Fibroblast of skin of abdomen (primary cell): ENCODE results near the gene RAB31.
"Not testable (repeated sequence)": the region's sequence is repeated elsewhere in the genome, so short reads cannot be mapped to it uniquely, and the experiment has no call there.

Experiments used
- DNase-seq: peaks from one replicate; pipeline ENCODE4 v3.0.0-alpha.2; 2013

RAB31 gene

GRCh38 chr18:9894454-9895068, 186.5 kb downstream of the RAB31 start:
- no peak for DNase-seq

- DNase-seq = no peak
Observed at GRCh38 chr18:9897129-9897528, 189.0 kb downstream of the RAB31 start.

DNA sequence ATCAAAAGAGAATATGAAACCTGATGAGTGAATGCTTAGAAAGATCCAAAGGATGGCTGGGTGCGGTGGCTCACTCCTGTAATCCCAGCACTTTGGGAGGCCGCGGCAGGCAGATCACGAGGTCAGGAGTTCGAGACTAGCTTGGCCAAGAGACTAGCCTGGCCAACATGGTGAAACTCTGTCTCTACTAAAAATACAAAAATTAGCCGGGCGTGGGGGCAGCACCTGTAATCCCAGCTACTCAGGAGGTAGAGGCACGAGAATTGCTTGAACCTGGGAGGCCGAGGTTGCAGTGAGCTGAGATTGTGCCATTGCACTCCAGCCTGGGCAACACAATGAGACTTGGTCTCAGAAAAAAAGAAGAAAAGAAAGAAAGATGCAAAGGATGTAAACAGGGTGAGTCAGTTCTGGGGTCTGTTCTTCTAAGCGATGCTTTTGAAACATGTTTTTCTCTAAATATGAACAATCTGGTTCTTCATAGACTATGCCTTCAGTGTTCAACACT, 189.7 kb downstream of the RAB31 start:
- not testable (repeated sequence) for DNase-seq

- peak; percentile 43 for DNase-seq
Observed at GRCh38 chr18:9898792-9899549, 190.9 kb downstream of the RAB31 start.

DNA sequence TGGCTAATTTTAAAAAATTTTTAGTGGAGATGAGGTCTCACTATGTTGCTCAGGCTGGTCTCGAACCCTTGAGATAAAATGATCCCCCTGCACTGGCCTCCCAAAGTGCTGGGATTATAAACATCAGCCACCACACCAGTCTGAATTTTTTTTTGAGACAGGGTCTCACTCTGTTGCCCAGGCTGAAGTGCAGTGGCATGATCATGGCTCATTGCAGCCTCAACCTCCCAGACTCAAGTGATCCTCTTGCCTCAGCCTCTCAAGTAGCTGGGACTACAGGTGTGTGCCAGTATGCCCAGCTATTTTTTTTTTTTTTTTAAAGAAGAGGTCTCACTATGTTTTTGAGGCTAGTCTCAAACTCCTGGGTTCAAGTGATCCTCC, 191.4 kb downstream of the RAB31 start:
- DNase-seq = not testable (repeated sequence)

DNA sequence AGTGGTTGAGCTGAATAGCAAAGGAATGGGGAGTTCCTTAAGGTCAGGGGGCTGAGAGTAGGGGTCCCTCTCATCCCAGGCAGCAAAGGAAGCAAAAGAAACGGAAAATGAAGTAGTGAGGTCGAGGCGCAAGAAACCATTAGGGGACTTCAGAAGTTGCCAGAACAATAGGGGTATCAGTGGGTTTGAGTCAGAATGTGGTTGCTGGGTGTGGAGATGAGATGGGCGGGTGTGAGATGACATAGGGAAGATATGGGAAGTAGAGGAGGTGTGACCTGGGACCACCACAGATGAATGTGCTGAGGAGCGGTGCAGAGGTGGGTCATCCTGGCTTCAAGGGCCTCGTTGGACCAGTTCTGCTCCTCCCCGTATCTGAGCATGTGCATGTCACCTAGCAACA, 192.6 kb downstream of the RAB31 start:
- no peak for DNase-seq

DNA sequence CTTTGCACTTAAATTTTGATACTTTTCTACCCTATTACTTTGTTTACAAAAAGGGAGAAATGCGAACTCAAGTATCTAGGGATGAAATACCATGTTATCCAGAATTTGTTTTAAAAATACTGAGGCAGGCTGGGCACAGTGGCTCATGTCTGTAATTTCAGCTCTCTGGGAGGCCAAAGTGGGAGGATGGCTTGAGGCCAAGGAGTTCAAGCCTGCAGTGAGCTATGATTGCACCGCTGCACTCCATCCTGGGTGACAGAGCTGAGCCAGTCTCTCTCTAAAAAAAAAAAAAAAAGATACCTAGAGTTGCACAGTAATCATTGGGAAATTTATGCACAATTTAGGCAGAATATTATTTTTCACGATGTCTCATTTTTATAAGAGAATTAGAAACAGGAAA, 193.3 kb downstream of the RAB31 start:
- DNase-seq = no peak

DNA sequence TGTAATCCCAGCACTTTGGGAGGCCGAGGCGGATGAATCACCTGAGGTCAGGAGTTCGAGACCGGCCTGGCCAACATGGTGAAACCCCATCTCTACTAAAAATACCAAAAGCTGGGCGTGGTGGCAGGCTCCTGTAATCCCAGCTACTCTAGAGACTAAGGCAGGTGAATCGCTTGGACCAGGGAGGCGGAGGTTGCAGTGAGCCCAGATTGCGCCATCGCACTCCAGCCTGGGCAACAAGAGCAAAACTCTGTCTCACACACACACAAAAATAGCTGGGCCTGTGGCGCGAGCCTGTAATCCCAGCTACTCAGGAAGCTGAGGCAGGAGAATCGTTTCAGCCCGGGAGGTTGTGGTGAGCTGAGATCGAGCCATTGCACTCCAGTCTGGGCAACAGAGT, 194.2 kb downstream of the RAB31 start:
- DNase-seq = not testable (repeated sequence)

- DNase-seq = peak; percentile 41
Observed at GRCh38 chr18:9902832-9903231, 194.7 kb downstream of the RAB31 start.

DNA sequence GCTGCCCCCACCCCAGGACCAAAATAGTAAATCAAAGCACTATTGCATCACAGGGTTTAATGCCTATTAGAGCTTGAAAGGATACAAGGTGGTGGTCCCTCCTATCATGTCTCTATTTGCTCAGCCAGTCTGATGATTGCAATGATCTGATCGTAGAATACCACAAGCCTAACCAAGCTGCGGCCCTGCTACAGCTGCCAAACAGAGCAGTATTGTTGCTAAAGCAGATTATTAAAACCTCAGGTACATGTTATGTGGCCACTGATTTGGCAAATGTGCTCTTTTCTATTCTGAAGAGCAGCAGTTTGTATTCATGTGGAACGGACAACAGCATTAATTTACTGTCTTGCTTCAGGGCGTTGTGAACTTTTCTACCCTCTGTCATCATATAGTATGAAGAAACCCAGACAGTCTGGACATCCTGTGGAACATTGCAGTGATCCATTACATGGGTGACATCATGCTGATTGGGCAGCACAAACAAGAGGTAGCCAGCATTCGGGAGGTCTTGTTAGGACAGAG, 197.4 kb downstream of the RAB31 start:
- DNase-seq = peak; percentile 44

DNA sequence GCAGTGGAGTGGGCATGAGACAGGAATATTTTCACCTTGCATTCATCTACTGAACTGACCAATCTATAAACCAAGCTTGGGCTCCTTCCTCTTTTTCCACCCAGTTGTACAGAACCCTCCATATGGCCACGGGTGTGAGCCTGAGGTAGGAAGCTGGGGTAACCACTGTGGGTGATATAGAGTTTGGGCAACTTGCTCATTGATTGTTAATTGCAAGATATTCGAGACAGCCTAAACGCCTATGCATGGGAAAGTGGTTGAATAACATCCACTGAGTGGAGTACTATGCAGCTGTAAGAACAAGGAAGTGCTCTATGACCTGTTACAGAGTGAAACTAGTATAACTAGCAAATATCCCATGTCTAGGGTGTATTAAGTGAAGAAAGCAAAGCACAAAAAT, 198.4 kb downstream of the RAB31 start:
- DNase-seq = no peak

GRCh38 chr18:9907867-9908266, 199.8 kb downstream of the RAB31 start:
- no peak for DNase-seq

DNA sequence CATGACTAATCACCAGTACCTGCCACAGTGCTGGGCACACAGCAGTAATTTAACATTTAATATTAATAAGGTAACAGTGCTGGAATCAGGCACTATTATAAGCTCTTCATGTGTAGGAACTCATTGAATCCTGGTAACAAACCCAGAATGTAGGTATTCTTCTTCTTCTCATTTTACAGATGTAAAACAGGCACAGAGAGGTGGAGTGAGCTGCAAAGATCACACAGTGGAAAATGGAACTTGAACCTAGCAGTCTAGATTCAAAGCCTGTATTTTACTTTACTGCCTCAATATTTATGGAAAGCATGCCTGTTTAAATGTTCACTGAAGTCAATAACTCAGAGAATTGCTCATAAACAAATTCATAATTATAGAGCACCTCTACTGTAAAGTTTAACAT, 202.0 kb downstream of the RAB31 start:
- no peak for DNase-seq

DNA sequence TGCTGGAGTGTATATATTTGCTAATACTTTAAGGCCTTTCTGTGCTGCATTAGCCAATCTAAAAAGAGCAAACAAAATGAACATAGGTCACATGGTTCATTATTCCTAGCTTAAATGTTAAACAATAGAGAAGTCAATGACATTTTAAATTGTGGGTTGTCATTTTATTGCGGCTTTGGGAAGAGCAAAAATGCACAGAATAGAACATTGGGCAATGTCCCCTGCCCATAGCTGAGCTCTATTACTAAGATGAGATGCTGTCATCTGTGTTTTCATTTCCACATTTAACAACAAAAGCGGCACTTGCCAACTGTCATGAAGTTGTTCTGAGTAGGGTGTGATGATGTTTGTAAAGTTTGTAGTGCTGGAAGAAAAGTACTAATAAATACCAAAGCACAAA, 202.6 kb downstream of the RAB31 start:
- DNase-seq = no peak

DNA sequence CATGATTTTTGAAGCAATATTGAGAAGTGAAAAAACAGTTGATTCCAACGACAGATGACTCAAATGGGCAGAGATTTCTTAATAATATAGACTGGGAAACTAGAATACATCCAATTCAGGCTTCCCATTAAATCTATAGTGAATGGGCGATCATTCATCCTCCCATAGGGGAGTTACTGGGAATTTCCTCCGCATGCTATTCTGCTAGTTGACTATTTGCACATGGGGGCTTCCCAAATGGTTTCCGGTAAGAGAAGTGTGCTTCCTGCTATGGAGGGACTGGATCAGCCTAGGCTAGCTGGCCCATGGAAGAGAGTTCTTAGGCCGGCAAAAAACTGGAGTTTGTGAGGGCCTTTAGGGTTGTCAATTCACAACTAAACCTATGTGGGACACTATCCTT, 203.1 kb downstream of the RAB31 start:
- DNase-seq = no peak
